ENCODE measurements around the gene BCAM. TPM values are rescaled to one million over a fixed set of nuclear protein-coding genes. Genes with fewer than 3 reads are reported as not detected.

Gene BCAM
- total RNA-seq, 4 donors from 2014 or later: 24.1 to 52.7 (median 36.9) TPM

DNA sequence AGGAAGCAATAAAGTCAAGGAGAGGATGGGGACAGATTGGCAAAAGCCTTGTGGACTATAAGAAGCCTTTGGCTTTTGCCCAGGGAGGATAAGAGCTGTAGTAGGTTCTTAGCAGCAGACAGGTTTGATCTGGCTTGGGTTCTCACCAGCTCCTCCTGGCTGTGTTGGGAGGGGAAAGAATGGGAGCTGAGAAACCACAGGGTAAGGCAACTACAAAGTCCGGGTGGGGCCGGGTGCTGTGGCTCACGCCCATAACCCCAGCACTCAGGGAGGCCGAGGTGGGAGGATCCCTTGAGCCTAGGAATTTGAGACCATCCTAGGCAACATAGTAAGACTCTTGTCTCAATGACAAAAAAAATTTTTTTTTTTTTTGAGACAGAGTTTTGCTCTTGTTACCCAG is 57.8 kb downstream of the BCAM start:
- H3K27ac ChIP-seq: no peak overlapping the region

DNA sequence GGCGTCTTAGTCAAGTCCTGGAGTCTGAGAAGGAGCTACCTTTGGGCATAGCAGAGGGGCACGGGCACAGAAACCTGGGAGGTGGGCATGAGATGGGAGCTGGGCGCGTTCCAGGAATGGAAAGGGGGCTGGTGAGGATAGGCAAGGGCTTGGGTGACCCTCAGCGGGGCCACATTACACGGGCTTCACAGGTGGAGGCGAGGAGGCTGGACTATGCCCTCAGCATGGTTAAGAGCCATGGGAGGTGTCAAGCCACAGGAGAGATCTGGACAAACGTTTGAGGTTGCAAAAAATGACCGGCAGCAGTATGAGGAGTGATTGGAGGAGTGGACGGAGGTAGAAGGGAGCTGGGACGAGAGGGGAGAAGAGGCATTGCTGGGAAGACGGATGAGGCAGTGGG is 58.7 kb downstream of the BCAM start:
- no peaks in the 10 kb centered on the region for H3K9me3 ChIP-seq
- H3K4me1 ChIP-seq: peaks cover 0 to 18% (median 0%) of the 10 kb centered on the region in 3 donors
- no peak for ATAC-seq
- no peak overlapping the region for H3K4me3 ChIP-seq
- WGBS, 2 donors (ENCODE audit: low coverage in 1 of 2): 89 to 94% methylated on average over 11 to 12 of the region's 12 CpGs
- H3K36me3 ChIP-seq: peaks cover 0 to 62% of the 10 kb centered on the region in 2 donors
- TF ChIP-seq EP300 (IDR thresholded peaks at IDR 0.05) (no peak), POLR2A (IDR thresholded peaks at IDR 0.05) (no peak), POLR2AphosphoS5 (IDR thresholded peaks at IDR 0.05) (no peak)
- TF ChIP-seq, protein P1, sequence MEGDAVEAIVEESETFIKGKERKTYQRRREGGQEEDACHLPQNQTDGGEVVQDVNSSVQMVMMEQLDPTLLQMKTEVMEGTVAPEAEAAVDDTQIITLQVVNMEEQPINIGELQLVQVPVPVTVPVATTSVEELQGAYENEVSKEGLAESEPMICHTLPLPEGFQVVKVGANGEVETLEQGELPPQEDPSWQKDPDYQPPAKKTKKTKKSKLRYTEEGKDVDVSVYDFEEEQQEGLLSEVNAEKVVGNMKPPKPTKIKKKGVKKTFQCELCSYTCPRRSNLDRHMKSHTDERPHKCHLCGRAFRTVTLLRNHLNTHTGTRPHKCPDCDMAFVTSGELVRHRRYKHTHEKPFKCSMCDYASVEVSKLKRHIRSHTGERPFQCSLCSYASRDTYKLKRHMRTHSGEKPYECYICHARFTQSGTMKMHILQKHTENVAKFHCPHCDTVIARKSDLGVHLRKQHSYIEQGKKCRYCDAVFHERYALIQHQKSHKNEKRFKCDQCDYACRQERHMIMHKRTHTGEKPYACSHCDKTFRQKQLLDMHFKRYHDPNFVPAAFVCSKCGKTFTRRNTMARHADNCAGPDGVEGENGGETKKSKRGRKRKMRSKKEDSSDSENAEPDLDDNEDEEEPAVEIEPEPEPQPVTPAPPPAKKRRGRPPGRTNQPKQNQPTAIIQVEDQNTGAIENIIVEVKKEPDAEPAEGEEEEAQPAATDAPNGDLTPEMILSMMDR (IDR thresholded peaks at IDR 0.05): no peak
- H3K27me3 ChIP-seq: no peaks in the 10 kb centered on the region
- H3K27ac ChIP-seq: peak overlapping the region in 2 of 4 donors; percentile 24 to 58

More for the DNA sequence above, 57.8 kb downstream of the BCAM start:
- TF ChIP-seq POLR2AphosphoS5 (IDR thresholded peaks at IDR 0.05) (no peak), POLR2A (IDR thresholded peaks at IDR 0.05) (no peak)
- H3K9me3 ChIP-seq: no peaks in the 10 kb centered on the region
- peaks cover 0 to 18% (median 0%) of the 10 kb centered on the region in 3 donors for H3K4me1 ChIP-seq
- H3K4me3 ChIP-seq: no peak overlapping the region
- WGBS, 2 donors (ENCODE audit: low coverage in 1 of 2): 100% methylated on average over 2 of the region's 4 CpGs; no CpG with 5 or more reads in 1 of the 2 donors
- peaks cover 0 to 53% of the 10 kb centered on the region in 2 donors for H3K36me3 ChIP-seq
- ATAC-seq: no peak
- H3K27me3 ChIP-seq: no peaks in the 10 kb centered on the region

DNA sequence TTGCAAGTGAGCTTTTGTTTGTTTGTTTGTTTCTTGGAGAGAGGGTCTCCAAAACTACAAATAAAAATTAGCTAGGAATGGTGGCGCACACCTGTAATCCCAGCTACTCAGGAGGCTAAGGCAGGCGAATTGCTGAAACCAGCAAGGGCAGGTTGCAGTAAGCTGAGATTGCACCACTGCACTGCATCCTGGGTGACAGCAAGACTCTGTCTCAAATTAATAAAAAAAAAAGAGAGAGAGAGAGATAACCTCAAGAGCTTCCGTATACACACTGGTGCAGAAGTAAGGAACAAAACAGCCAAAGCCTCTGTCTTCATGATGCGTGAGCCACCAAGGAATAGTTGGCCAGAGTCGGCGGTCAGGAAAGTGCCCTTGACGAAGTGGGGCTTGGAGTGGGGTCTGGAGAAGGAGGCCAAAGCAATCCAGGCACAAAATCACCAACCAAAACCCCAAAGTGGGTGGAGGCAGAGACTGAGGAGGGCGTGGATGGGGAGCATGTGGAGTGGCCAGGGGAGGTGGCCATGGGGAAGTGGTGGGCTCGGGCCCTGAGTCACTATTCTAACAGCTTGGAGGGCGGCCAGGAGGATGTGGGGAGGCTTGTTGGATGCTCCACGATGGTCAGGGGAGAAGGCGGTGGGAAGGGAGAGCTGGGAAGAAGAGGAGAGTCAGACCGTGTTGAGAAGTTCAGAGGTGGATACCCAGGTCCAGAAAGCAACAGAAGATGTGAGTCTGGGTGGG is 61.0 kb downstream of the BCAM start:
- peaks cover 0 to 18% (median 0%) of the 10 kb centered on the region in 3 donors for H3K4me1 ChIP-seq
- H3K9me3 ChIP-seq: no peaks in the 10 kb centered on the region
- no peaks in the 10 kb centered on the region for H3K27me3 ChIP-seq
- 61 to 66% methylated on average over 11 to 13 of the region's 13 CpGs for WGBS, 2 donors (ENCODE audit: low coverage in 1 of 2)
- peaks cover 0 to 85% of the 10 kb centered on the region in 2 donors for H3K36me3 ChIP-seq
- H3K27ac ChIP-seq: peak overlapping the region in 3 of 4 donors; percentile 42 to 58 (median 51)
- TF ChIP-seq POLR2AphosphoS5 (IDR thresholded peaks at IDR 0.05): no peak
- no peak for TF ChIP-seq POLR2A (IDR thresholded peaks at IDR 0.05)
- no peak for TF ChIP-seq EP300 (IDR thresholded peaks at IDR 0.05)
- TF ChIP-seq, protein P1 (IDR thresholded peaks at IDR 0.05): no peak
- ATAC-seq: no peak
- H3K4me3 ChIP-seq: no peak overlapping the region

Small RNAs within 50 kb of the gene (small RNA-seq; reads per million reads assigned to genes)
- 0 reads per million in 4 donors for gene RF00156

Other genes with a start within 250 kb of the BCAM start
- gene IGSF23, start 195.5 kb upstream of the BCAM start, total RNA-seq: not detected
- gene PVR, start 165.2 kb upstream of the BCAM start, total RNA-seq: 10 to 100 TPM; 27.1 to 58.5 (median 33.4) TPM
- 1 to 10 TPM in 3 of 4 donors, under 1 TPM in 1; 0.82 to 5.2 (median 3.5) TPM for gene CEACAM19, start 137.6 kb upstream of the BCAM start, total RNA-seq
- not detected for gene CEACAM16, start 110.0 kb upstream of the BCAM start, total RNA-seq
- 10 to 100 TPM; 13.2 to 37.7 (median 16.4) TPM for gene BCL3, start 60.4 kb upstream of the BCAM start, total RNA-seq
- 1 to 10 TPM in 1 of 4 donors, under 1 TPM in 1, not detected in 2; 0.93 to 1.0 TPM for gene CBLC, start 31.2 kb upstream of the BCAM start, total RNA-seq
- 10 to 100 TPM; 27.6 to 47.8 (median 41.6) TPM for gene NECTIN2, start 37.2 kb downstream of the BCAM start, total RNA-seq
- 10 to 100 TPM; 30.7 to 41.2 (median 33.7) TPM for gene TOMM40, start 82.2 kb downstream of the BCAM start, total RNA-seq
- 10 to 100 TPM in 3 of 4 donors, 1 to 10 TPM in 1; 7.8 to 44.4 (median 31.7) TPM for gene APOE, start 96.7 kb downstream of the BCAM start, total RNA-seq
- gene APOC1, start 105.5 kb downstream of the BCAM start, total RNA-seq: 1 to 10 TPM in 2 of 4 donors, not detected in 2; 2.2 to 4.8 TPM
- gene APOC4, start 133.1 kb downstream of the BCAM start, total RNA-seq: not detected
- not detected for gene APOC2, start 136.9 kb downstream of the BCAM start, total RNA-seq
- 10 to 100 TPM; 41.7 to 76.3 (median 43.2) TPM for gene CLPTM1, start 146.3 kb downstream of the BCAM start, total RNA-seq
- gene RELB, start 192.4 kb downstream of the BCAM start, total RNA-seq: 1 to 10 TPM; 4.0 to 9.2 (median 6.0) TPM
- 10 to 100 TPM; 33.6 to 82.5 (median 54.7) TPM for gene CLASRP, start 229.9 kb downstream of the BCAM start, total RNA-seq

Measured in gastroesophageal sphincter (tissue), 4 donors.